Heart left ventricle (tissue), 16 donors: Measurements from ENCODE around the gene C1orf74. TPM values are rescaled to one million over a fixed set of nuclear protein-coding genes. Genes with fewer than 3 reads are reported as not detected.

ENCODE experiments used
- ATAC-seq, 4 donors: fragments of 200-7000 bp; cut with Tn5 transposase; one replicate each; pipeline ENCODE4 v1.9.1; 2020 to 2022; ENCODE audit warnings: moderate library complexity in 4 of 4, mild to moderate bottlenecking in 3 of 4, moderate number of reproducible peaks in 1 of 4
- DNase-seq, 5 donors: peaks; one replicate each; pipeline ENCODE4 v3.0.0-alpha.2; 2020
- H3K27ac ChIP-seq, 12 donors: fragments of 200-600 bp; sonication (generic) in 4 of 12; one replicate each; pipeline versions ENCODE4 v1.5.0 to v1.8.0; 2016 to 2022; ENCODE audit warnings: mild to moderate bottlenecking in 2 of 12
- H3K27me3 ChIP-seq, 9 donors: fragments of 200-600 bp; sonication (generic) in 2 of 9; one replicate each; pipeline versions ENCODE4 v1.5.1 to v1.8.0; 2016 to 2022; ENCODE audit warnings: mild to moderate bottlenecking in 3 of 9
- H3K36me3 ChIP-seq, 9 donors: fragments of 200-600 bp; sonication (generic) in 2 of 9; one replicate each; pipeline versions ENCODE4 v1.5.0 to v1.8.0; 2018 to 2022; ENCODE audit warnings: mild to moderate bottlenecking in 2 of 9
- H3K4me1 ChIP-seq, 12 donors: fragments of 200-600 bp; sonication (generic) in 4 of 12; one replicate each; pipeline versions ENCODE4 v1.5.0 to v1.8.0; 2016 to 2022; ENCODE audit warnings: mild to moderate bottlenecking in 3 of 12
- H3K4me3 ChIP-seq, 12 donors: fragments of 200-600 bp; sonication (generic) in 4 of 12; one replicate each; pipeline versions ENCODE4 v1.5.0 to v1.8.0; 2017 to 2022; ENCODE audit warnings: mild to moderate bottlenecking in 9 of 12, moderate library complexity in 4 of 12
- H3K9me3 ChIP-seq, 12 donors: fragments of 200-600 bp; sonication (generic) in 4 of 12; one replicate each; pipeline versions ENCODE4 v1.5.0 to v1.8.0; 2016 to 2022; ENCODE audit warnings: mild to moderate bottlenecking in 1 of 12
- POLR2A ChIP-seq, 2 donors: fragments of 450-650 bp; IDR thresholded peaks; one replicate each; pipeline ENCODE4 v1.6.1; 2017; ENCODE audit warnings: antibody characterized with exemption in 2 of 2, mild to moderate bottlenecking in 2 of 2, moderate library complexity in 2 of 2
- WGBS, 4 donors: extraction: QIAGEN DNeasy Blood & Tissue Kit in 2 of 4; methylation state at CpG; one replicate each; pipeline versions ENCODE4 v1.1.5 to v1.1.7; 2013 to 2018; 5-methylcytosine and 5-hydroxymethylcytosine counted together
- intact Hi-C, 10 donors: fragments of 100-400 bp; cut with DNase I; formaldehyde crosslinking; loops; one replicate each; pipeline versions ENCODE4 v1.11.1 to v1.14.2; 2022
- polyA plus RNA-seq, 2 donors: library from polyadenylated mRNA; stranded (reverse); fragments of 200-250 nt; gene quantifications; one replicate each; pipeline ENCODE4 v1.2.3, GENCODE V29; 2013
- total RNA-seq, 9 donors: library from RNA; depleted of rRNA in 2 of 9; stranded (reverse); fragments of >200 nt in 2 of 9; fragmentation: NEBNext Ultra II Directional in 3 of 9; extraction: Animal tissue kit (Norgen Biotek cat#: 25700) in 3 of 9; gene quantifications; one replicate each; pipeline versions ENCODE4 v1.1.0 to v1.2.4, GENCODE V29; 2016 to 2023
- TF ChIP-seq, protein P1 (sequence below), 12 donors: fragments of 200-600 bp; sonication (generic) in 4 of 12; IDR thresholded peaks; one replicate each; pipeline versions ENCODE4 v1.5.0 to v1.8.0; 2018 to 2022; ENCODE audit warnings: antibody characterized with exemption in 12 of 12, mild to moderate bottlenecking in 5 of 12
- donor health status: ischemic (EF 13 %, LVEDD 7.1; RV severe dilation, severe dysfunction).
- donor health status: healthy with polysubstance abuse.
- donor health status: DM: no; HTN: yes; CAD: no.
- donor health status: DM: no; HTN: no; CAD: no.
- donor health status: ischemic (EF 25% LVEDD 6.9; RV normal size, moderate dysfunction).
- donor health status: ischemic (EF 25% LVEDD 5.7; RV mildly dilated, moderate dysfunction).
- donor health status: healthy.
- donor health status: DM: yes; HTN: yes; CAD: no.
- donor health status: ischemic (EF 35%, LVEDD 5.7; RV mildly dilated, moderate dysfunction).
- donor health status: nonischemic (EF 11% LVEDD 7.7; RV severe dilation, severe dysfunction).
- donor health status: DM: yes; HTN: yes; CAD: no.
- donor health status: PGD.
- donor health status: ischemic (EF 29% LVEDD 5.4; RV normal size, mild dysfunction).
- donor health status: nonischemic (EF 23%, LVEDD 6.1; RV moderate dilation, normal function).

Gene C1orf74
- total and polyA plus RNA-seq, 11 donors, result 1.1 to 2.6 (median 2.2) TPM

DNA sequence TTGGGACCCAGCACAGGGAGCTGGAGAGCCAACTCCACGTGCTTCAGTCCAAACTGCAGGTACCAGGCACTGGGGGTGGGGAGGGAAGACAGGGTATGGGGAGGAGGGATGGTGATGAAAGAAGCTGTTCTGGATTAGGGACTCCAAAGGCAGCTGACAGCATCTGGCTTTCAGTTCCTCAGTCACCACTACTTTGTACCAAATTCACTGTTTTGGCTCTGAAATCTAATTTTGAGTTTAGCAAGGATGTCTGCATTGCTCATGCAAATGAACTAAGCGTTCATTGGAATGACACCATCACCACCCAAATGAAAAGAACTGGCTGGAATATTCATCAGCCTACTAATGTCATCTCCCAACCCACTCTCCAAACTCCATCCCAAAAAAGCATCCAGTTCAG is 8.7 kb downstream of the C1orf74 start:
- H3K4me1 ChIP-seq, result peaks cover 0 to 13% (median 0%) of the 10 kb centered on the region in 12 donors
- no peak overlapping the region for H3K4me3 ChIP-seq
- TF ChIP-seq POLR2A (IDR thresholded peaks at IDR 0.05), result no peak
- TF ChIP-seq, protein P1, sequence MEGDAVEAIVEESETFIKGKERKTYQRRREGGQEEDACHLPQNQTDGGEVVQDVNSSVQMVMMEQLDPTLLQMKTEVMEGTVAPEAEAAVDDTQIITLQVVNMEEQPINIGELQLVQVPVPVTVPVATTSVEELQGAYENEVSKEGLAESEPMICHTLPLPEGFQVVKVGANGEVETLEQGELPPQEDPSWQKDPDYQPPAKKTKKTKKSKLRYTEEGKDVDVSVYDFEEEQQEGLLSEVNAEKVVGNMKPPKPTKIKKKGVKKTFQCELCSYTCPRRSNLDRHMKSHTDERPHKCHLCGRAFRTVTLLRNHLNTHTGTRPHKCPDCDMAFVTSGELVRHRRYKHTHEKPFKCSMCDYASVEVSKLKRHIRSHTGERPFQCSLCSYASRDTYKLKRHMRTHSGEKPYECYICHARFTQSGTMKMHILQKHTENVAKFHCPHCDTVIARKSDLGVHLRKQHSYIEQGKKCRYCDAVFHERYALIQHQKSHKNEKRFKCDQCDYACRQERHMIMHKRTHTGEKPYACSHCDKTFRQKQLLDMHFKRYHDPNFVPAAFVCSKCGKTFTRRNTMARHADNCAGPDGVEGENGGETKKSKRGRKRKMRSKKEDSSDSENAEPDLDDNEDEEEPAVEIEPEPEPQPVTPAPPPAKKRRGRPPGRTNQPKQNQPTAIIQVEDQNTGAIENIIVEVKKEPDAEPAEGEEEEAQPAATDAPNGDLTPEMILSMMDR (IDR thresholded peaks at IDR 0.05), result no peak
- H3K27me3 ChIP-seq, result no peaks in the 10 kb centered on the region
- DNase-seq (no peak), ATAC-seq (no peak)
- intact Hi-C loops, result no loop called here
- H3K27ac ChIP-seq, result no peak overlapping the region
- peaks cover 0 to 60% (median 0%) of the 10 kb centered on the region in 9 donors for H3K36me3 ChIP-seq
- WGBS, 4 donors, result 58 to 74% (median 64%) methylated on average over 2 of the region's 2 CpGs
- no peaks in the 10 kb centered on the region for H3K9me3 ChIP-seq

DNA sequence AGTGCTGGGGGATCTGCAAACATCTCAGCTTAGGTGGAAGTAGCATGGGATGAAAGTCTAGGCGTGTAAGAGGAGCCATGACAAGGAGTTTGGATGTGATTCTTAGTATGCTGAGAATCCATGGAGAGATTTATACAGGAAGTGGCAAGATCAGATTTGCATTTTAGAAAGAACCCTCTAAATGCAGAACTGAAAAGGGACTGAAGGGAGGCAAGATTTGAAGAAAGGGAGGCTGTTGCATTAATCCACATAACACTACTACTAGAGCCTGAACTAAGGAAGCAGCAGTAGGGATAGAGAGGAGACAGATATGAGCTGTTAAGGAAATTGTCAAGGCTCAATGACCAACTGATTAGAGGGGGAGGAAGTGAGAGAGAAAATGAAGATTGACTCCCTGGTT is 9.8 kb downstream of the C1orf74 start:
- Histone ChIP-seq H3K27me3 (no peaks in the 10 kb centered on the region), H3K4me1 (peaks cover 0 to 21% (median 6%) of the 10 kb centered on the region in 12 donors), H3K4me3 (no peak overlapping the region), H3K27ac (peak overlapping the region in 1 of 12 donors; percentile 28), H3K9me3 (no peaks in the 10 kb centered on the region), H3K36me3 (peaks cover 0 to 52% (median 0%) of the 10 kb centered on the region in 9 donors)
- DNase-seq (no peak), ATAC-seq (no peak)
- intact Hi-C loops, result no loop called here
- TF ChIP-seq POLR2A (IDR thresholded peaks at IDR 0.05), result no peak
- TF ChIP-seq, protein P1 (IDR thresholded peaks at IDR 0.05), result no peak
- WGBS, 4 donors, result 85 to 95% (median 91%) methylated on average over 1 of the region's 1 CpG

DNA sequence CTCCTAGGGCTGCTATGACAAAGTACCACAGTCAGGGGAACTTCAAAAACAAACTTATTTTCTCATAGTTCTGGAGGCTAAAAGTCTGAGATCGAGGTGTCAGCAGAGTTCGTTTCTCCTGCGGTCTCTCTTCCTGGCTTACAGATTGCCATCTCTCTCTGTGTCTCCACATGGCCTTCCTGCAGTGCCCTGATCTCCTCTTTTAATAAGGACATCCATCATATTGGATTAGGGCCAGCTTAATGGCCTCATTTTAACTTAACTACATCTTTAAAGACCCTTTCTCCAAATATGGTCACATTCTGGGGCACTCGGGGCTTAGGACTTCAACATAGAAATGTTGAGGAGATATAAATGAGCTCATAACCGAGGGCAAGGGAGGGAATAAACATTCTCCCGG is 12.2 kb downstream of the C1orf74 start:
- ATAC-seq (no peak), DNase-seq (no peak)
- H3K4me3 ChIP-seq, result no peak overlapping the region
- H3K9me3 ChIP-seq, result no peaks in the 10 kb centered on the region
- no peak for TF ChIP-seq POLR2A (IDR thresholded peaks at IDR 0.05)
- TF ChIP-seq, protein P1 (IDR thresholded peaks at IDR 0.05), result no peak
- intact Hi-C loops, result no loop called here
- no peak overlapping the region for H3K27ac ChIP-seq
- WGBS, 4 donors, result 43 to 63% (median 54%) methylated on average over 6 of the region's 6 CpGs
- peaks cover 0 to 27% (median 0%) of the 10 kb centered on the region in 9 donors for H3K36me3 ChIP-seq
- H3K27me3 ChIP-seq, result no peaks in the 10 kb centered on the region
- peaks cover 4 to 46% (median 20%) of the 10 kb centered on the region in 12 donors for H3K4me1 ChIP-seq

DNA sequence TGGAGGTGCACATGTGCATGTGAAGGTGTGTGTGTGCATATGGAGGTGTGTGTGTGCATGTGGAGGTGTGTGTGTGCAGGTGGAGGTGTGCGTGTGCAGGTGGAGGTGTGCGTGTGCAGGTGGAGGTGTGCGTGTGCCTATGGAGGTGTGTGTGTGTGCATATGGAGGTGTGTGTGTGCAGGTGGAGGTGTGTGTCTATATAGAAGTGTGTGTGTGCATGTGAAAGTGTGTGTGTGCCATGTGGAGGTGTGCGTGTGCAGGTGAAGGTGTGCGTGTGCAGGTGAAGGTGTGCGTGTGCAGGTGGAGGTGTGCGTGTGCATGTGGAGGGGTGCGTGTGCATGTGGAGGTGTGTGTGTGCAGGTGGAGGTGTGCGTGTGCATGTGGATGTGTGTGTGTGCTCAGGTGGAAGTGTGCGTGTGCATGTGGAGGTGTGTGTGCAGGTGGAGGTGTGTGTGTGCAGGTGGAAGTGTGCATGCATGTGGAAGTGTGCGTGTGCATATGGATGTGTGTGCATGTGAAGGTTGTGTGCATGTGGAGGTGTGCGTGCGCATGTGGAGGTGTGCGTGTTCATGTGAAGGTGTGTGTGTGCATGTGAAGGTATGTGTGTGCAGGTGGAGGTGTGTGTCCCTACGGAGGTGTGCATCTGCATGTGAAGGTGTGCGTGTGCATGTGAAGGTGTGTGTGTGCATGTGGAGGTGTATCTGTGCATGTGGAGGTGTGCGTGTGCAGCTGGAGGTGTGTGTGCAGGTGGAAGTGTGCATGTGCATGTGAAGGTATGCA is 13.5 kb downstream of the C1orf74 start:
- no peak for TF ChIP-seq POLR2A (IDR thresholded peaks at IDR 0.05)
- TF ChIP-seq, protein P1 (IDR thresholded peaks at IDR 0.05), result no peak
- Histone ChIP-seq H3K36me3 (peaks cover 0 to 14% (median 0%) of the 10 kb centered on the region in 9 donors), H3K27ac (no peak overlapping the region), H3K4me1 (peaks cover 4 to 59% (median 20%) of the 10 kb centered on the region in 12 donors), H3K27me3 (no peaks in the 10 kb centered on the region), H3K9me3 (no peaks in the 10 kb centered on the region), H3K4me3 (no peak overlapping the region)
- WGBS, 4 donors, result 93 to 97% (median 95%) methylated on average over 17 of the region's 17 CpGs
- intact Hi-C loops, result no loop called here
- ATAC-seq (no peak), DNase-seq (no peak)
